ENCODE data around the gene XPC. TPM values are rescaled to one million over a fixed set of nuclear protein-coding genes. Genes with fewer than 3 reads are reported as not detected.
A peak's percentile ranks its signal among the peaks of the same experiment; 100 is the strongest.

The XPC gene
- total RNA-seq, 1 experiment from 2014 or later, result 24.3 TPM

GRCh38 chr3:14183015-14183577 is 4.7 kb upstream of the XPC start:
- DNase-seq, result no peak
- intact Hi-C loops (cut with micrococcal nuclease; ENCODE audit: unreplicated experiment), result no loop called here
- no TSS peak for BruUV-seq (replicated peaks)
- Mint-ChIP-seq H3K27me3 (ENCODE audit: unreplicated experiment) (no peaks in the 10 kb centered on the region), H3K4me3 (ENCODE audit: low read depth, unreplicated experiment) (no peak overlapping the region), H3K36me3 (ENCODE audit: insufficient read depth, unreplicated experiment) (peaks cover 24% of the 10 kb centered on the region), H3K4me1 (ENCODE audit: low read depth, unreplicated experiment) (peaks cover 9% of the 10 kb centered on the region), H3K27ac (ENCODE audit: unreplicated experiment) (no peak overlapping the region), H3K9me3 (ENCODE audit: low read depth, unreplicated experiment) (no peaks in the 10 kb centered on the region)
- CTCF ChIA-PET, result no interaction called here
- no peak for TF ChIP-seq CTCF (IDR thresholded peaks at IDR 0.05; ENCODE audit: unreplicated experiment)

GRCh38 chr3:14181253-14181652 is 2.9 kb upstream of the XPC start:
- H3K4me1 Mint-ChIP-seq (ENCODE audit: low read depth, unreplicated experiment), result peaks cover 21% of the 10 kb centered on the region
- H3K36me3 Mint-ChIP-seq (ENCODE audit: insufficient read depth, unreplicated experiment), result peaks cover 35% of the 10 kb centered on the region
- no peak for DNase-seq
- no TSS peak for BruUV-seq (replicated peaks)
- no peak overlapping the region for H3K27ac Mint-ChIP-seq (ENCODE audit: unreplicated experiment)
- H3K9me3 Mint-ChIP-seq (ENCODE audit: low read depth, unreplicated experiment), result no peaks in the 10 kb centered on the region
- H3K4me3 Mint-ChIP-seq (ENCODE audit: low read depth, unreplicated experiment), result no peak overlapping the region
- no peaks in the 10 kb centered on the region for H3K27me3 Mint-ChIP-seq (ENCODE audit: unreplicated experiment)
- CTCF ChIA-PET, result interaction anchor here (0.7 kb wide), 1 partner anchor 22 kb away, joined by 4 read pairs; no protein-coding TSS in a partner anchor
- intact Hi-C loops (cut with micrococcal nuclease; ENCODE audit: unreplicated experiment), result no loop called here
- TF ChIP-seq CTCF (IDR thresholded peaks at IDR 0.05; ENCODE audit: unreplicated experiment), result no peak

GRCh38 chr3:14179795-14180194 is 1.4 kb upstream of the XPC start:
- no peak for TF ChIP-seq CTCF (IDR thresholded peaks at IDR 0.05; ENCODE audit: unreplicated experiment)
- peak overlapping the region; percentile 97 for H3K4me3 Mint-ChIP-seq (ENCODE audit: low read depth, unreplicated experiment)
- no peaks in the 10 kb centered on the region for H3K27me3 Mint-ChIP-seq (ENCODE audit: unreplicated experiment)
- H3K4me1 Mint-ChIP-seq (ENCODE audit: low read depth, unreplicated experiment), result peaks cover 30% of the 10 kb centered on the region
- DNase-seq, result no peak
- peaks cover 35% of the 10 kb centered on the region for H3K36me3 Mint-ChIP-seq (ENCODE audit: insufficient read depth, unreplicated experiment)
- intact Hi-C loops (cut with micrococcal nuclease; ENCODE audit: unreplicated experiment), result loop anchor here (2.0 kb wide), 1 partner anchor 35 kb away; no protein-coding TSS in a partner anchor
- CTCF ChIA-PET, result interaction anchor here (0.6 to 1.8 kb wide), 2 partner anchors 47 to 190 kb away, joined by 3 to 4 read pairs; no protein-coding TSS in a partner anchor
- H3K27ac Mint-ChIP-seq (ENCODE audit: unreplicated experiment), result peak overlapping the region; percentile 90
- H3K9me3 Mint-ChIP-seq (ENCODE audit: low read depth, unreplicated experiment), result no peaks in the 10 kb centered on the region
- no TSS peak for BruUV-seq (replicated peaks)

GRCh38 chr3:14179114-14179465 is 689 bp upstream of the XPC start:
- Mint-ChIP-seq H3K27me3 (ENCODE audit: unreplicated experiment) (no peaks in the 10 kb centered on the region), H3K27ac (ENCODE audit: unreplicated experiment) (peak overlapping the region; percentile 90), H3K36me3 (ENCODE audit: insufficient read depth, unreplicated experiment) (peaks cover 35% of the 10 kb centered on the region), H3K4me3 (ENCODE audit: low read depth, unreplicated experiment) (peak overlapping the region; percentile 97), H3K9me3 (ENCODE audit: low read depth, unreplicated experiment) (no peaks in the 10 kb centered on the region), H3K4me1 (ENCODE audit: low read depth, unreplicated experiment) (peaks cover 32% of the 10 kb centered on the region)
- no peak for DNase-seq
- no peak for TF ChIP-seq CTCF (IDR thresholded peaks at IDR 0.05; ENCODE audit: unreplicated experiment)
- CTCF ChIA-PET, result interaction anchor here (0.5 to 1.8 kb wide), 8 partner anchors 10 to 282 kb away, joined by 3 to 8 read pairs (median 4); partner anchors contain the start of genes CHCHD4 and TMEM43
- intact Hi-C loops (cut with micrococcal nuclease; ENCODE audit: unreplicated experiment), result loop anchor here (2.0 kb wide), 1 partner anchor 34 kb away; no protein-coding TSS in a partner anchor
- BruUV-seq (replicated peaks), result TSS peak; percentile 85

Data from Calu3 (cell line).